Mesothelial cell of epicardium (in vitro differentiated cells): ENCODE data around the gene PRCP. TPM values are rescaled to one million over a fixed set of nuclear protein-coding genes. Genes with fewer than 3 reads are reported as not detected.

Experiments used
- DNase-seq, 2 experiments: peaks; one replicate each; pipeline ENCODE4 v3.0.0; 2021; ENCODE audit warnings: low spot score in 2 of 2; ENCODE audit not compliant: unreplicated experiment in 2 of 2
- H3K27ac Mint-ChIP-seq: 2 replicates; pipeline ENCODE4 v1.8.0; 2021; ENCODE audit warnings: mixed read lengths
- H3K27me3 Mint-ChIP-seq: 2 replicates; pipeline ENCODE4 v1.8.0; 2021; ENCODE audit warnings: low read depth, mixed read lengths
- H3K36me3 Mint-ChIP-seq: 2 replicates; pipeline ENCODE4 v1.8.0; 2021; ENCODE audit warnings: mixed read lengths
- H3K4me1 Mint-ChIP-seq: 2 replicates; pipeline ENCODE4 v1.8.0; 2021; ENCODE audit warnings: mixed read lengths
- H3K4me3 Mint-ChIP-seq: 2 replicates; pipeline ENCODE4 v1.8.0; 2021; ENCODE audit warnings: mild to moderate bottlenecking, moderate library complexity, mixed read lengths
- H3K9me3 Mint-ChIP-seq: 2 replicates; pipeline ENCODE4 v1.8.0; 2021; ENCODE audit warnings: mixed read lengths
- total RNA-seq: library from RNA; stranded (reverse); gene quantifications from 3 replicates; pipeline ENCODE4 v1.2.1, GENCODE V29; 2021
- TF ChIP-seq, protein P1 (sequence below): fragments of 200-600 bp; sonication (generic); IDR thresholded peaks from one replicate; pipeline ENCODE4 v1.5.0; 2021; ENCODE audit warnings: antibody characterized with exemption; ENCODE audit not compliant: unreplicated experiment

PRCP gene
- total RNA-seq, 1 donor from 2014 or later, result 66.6 TPM

DNA sequence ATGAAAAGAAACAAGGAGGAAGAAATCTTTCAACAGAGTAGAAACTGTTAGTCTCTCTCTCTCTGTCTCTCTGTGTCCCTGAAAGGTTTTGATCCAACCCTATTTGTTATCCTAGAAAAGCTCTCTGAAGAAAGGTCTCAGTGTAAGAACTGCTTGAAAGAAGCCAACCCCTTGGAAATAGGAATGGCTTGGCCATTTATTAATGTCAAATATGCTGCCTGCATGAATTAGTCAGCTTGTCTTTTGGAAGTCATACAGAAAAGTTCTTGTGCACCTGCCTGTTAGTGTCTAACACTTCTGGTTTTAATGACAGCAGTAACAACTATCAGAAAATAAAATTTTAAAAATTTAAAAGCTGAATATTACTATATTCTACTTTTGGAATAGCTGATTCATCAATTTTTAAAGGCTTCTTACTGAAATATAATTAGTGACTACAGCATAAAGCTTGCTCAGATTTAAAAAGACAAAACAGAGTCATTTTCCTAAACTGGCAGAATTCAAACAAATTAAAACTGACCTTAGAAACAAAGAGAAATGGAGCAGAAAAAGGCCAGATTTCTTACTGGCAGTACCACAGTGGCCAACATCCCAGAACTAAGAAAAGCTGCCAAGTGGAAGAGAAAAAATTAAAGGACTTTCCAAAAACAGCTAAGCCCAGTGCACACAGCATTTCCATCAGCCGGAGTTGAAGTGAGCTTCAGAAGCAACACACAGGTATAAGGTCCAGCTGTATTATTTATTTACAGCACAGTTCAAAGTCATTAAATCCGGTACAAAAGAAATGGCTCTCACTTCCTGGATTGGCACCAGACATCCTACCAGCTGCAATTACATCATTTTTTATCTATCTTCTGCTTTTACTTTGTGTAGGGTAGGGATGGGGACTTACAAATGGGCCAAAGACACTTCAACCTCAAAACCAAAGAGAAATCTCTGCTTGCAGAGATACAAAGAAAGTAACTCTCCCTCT is 76.3 kb downstream of the PRCP start:
- H3K27ac Mint-ChIP-seq, result no peak overlapping the region
- no peaks in the 10 kb centered on the region for H3K9me3 Mint-ChIP-seq
- no peaks in the 10 kb centered on the region for H3K4me1 Mint-ChIP-seq
- H3K4me3 Mint-ChIP-seq, result no peak overlapping the region
- TF ChIP-seq, protein P1, sequence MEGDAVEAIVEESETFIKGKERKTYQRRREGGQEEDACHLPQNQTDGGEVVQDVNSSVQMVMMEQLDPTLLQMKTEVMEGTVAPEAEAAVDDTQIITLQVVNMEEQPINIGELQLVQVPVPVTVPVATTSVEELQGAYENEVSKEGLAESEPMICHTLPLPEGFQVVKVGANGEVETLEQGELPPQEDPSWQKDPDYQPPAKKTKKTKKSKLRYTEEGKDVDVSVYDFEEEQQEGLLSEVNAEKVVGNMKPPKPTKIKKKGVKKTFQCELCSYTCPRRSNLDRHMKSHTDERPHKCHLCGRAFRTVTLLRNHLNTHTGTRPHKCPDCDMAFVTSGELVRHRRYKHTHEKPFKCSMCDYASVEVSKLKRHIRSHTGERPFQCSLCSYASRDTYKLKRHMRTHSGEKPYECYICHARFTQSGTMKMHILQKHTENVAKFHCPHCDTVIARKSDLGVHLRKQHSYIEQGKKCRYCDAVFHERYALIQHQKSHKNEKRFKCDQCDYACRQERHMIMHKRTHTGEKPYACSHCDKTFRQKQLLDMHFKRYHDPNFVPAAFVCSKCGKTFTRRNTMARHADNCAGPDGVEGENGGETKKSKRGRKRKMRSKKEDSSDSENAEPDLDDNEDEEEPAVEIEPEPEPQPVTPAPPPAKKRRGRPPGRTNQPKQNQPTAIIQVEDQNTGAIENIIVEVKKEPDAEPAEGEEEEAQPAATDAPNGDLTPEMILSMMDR, result no peak
- no peaks in the 10 kb centered on the region for H3K27me3 Mint-ChIP-seq
- no peak for DNase-seq
- H3K36me3 Mint-ChIP-seq, result peaks cover 7% of the 10 kb centered on the region

DNA sequence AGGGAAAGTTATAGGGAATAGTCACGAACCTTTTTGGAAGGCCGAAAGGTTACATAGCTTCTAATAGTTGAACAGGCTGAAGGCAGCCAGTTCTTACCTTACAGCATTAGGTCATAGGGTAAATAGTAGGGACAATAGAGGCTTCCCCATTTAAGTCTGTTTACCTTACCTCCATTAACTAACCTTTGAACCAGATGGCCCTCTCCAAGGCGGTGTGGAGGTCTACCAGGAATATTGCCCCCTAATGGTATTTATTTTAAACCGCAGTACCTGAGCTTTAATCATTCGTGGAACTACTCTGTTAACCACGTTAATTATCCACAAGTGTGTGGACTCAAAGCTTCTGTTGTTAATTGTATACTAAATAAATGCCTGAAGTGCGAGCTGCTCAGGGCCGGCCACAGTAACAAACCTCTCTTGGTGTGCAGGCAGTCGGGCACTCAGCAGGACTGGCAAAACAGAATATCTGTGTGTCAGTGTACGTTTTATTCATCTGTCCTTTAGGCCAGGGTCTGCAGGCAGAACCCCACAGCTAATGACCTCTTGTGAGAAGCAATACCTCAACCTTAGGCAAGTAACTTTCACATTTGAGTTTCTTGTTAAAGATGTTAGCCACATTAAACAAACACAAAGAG is 81.7 kb downstream of the PRCP start:
- Mint-ChIP-seq H3K36me3 (no peaks in the 10 kb centered on the region), H3K27me3 (peaks cover 20% of the 10 kb centered on the region), H3K4me1 (peaks cover 3% of the 10 kb centered on the region), H3K4me3 (no peak overlapping the region), H3K9me3 (no peaks in the 10 kb centered on the region), H3K27ac (no peak overlapping the region)
- TF ChIP-seq, protein P1, result no peak
- no peak for DNase-seq

DNA sequence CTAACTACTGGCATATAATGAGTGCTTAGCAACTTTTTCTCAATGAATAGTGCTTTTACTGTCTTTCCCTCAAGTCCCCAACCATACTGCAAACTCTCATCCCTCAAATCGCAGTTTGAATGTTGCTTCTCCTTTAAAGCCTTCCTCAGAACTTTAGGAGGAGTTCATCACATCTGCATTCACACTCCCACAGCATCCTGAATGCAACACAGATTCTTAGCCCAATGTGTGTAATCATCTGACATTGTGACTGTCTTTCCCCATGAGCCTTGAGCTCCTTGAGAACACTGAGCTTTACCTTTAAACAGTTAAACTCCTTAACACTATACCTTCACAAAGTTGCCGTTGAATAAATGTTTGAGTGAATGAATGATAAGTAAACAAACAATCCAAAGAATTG is 84.8 kb downstream of the PRCP start:
- Mint-ChIP-seq H3K27me3 (peaks cover 35% of the 10 kb centered on the region), H3K4me1 (peaks cover 12% of the 10 kb centered on the region), H3K4me3 (no peak overlapping the region), H3K36me3 (no peaks in the 10 kb centered on the region), H3K27ac (no peak overlapping the region), H3K9me3 (no peaks in the 10 kb centered on the region)
- TF ChIP-seq, protein P1, result no peak
- no peak for DNase-seq

DNA sequence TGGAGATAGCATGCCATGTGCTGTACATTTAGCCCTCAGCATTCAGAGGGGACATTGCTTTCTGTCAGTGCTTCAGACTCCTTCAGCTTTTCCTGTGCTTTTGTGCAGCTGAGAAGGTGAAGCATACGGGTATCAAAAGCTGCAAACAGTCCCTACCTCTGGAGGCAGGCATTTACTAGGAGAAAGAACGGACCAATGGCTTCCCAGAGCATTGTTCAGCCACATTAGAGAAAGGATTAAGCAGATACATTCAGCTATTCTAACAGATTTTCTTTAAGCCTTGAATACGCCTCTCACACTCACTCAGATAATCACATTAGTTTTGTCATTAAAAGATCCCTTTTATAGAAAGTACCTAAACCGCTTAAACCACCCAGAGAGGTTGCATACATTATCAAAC is 85.9 kb downstream of the PRCP start:
- H3K27ac Mint-ChIP-seq, result no peak overlapping the region
- no peak for DNase-seq
- no peaks in the 10 kb centered on the region for H3K36me3 Mint-ChIP-seq
- H3K27me3 Mint-ChIP-seq, result peaks cover 41% of the 10 kb centered on the region
- H3K4me1 Mint-ChIP-seq, result peaks cover 12% of the 10 kb centered on the region
- H3K9me3 Mint-ChIP-seq, result no peaks in the 10 kb centered on the region
- H3K4me3 Mint-ChIP-seq, result no peak overlapping the region
- TF ChIP-seq, protein P1, result no peak

DNA sequence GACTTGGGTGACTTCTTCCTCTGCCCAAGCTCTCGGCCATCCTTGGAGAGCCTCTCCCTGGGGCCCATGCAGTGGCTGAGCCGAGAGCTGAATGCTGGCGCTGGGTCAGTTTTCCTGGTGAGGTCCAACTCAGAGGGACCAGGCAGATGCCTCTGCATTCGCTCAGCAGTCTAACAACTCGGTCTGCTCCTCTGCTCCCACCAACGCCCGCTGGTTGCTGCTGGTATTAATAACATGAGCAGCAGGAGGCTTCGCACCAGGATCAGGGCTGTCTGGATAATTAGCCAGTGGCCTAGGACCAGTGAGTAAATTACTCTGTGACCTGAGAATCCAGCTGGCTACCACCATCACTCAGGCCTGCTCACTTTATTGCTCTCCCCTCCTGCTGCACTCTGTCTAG is 88.9 kb downstream of the PRCP start:
- H3K4me3 Mint-ChIP-seq, result no peak overlapping the region
- TF ChIP-seq, protein P1, result no peak
- no peaks in the 10 kb centered on the region for H3K36me3 Mint-ChIP-seq
- DNase-seq, result no peak
- H3K9me3 Mint-ChIP-seq, result no peaks in the 10 kb centered on the region
- H3K4me1 Mint-ChIP-seq, result peaks cover 12% of the 10 kb centered on the region
- H3K27ac Mint-ChIP-seq, result no peak overlapping the region
- H3K27me3 Mint-ChIP-seq, result peaks cover 63% of the 10 kb centered on the region
